Measurements from ENCODE around the gene MYO19.

GRCh38 chr17:36461330-36462110 is 73.1 kb downstream of the MYO19 start:
- no peak for TF ChIP-seq CTCF (IDR thresholded peaks at IDR 0.05; ENCODE audit: insufficient read depth, low read length)
- no peak for TF ChIP-seq POLR2AphosphoS5 (IDR thresholded peaks at IDR 0.05; ENCODE audit: low read depth)
